H1 (cell line): ENCODE data around the gene SLC26A1.

ENCODE experiments used
- CHD2 ChIP-seq: IDR thresholded peaks from 2 replicates; pipeline ENCODE4 v1.6.1; 2012; ENCODE audit warnings: low read length, improper control_type of control experiment
- CTCF ChIP-seq, 3 experiments: IDR thresholded peaks; 1 replicate in 2 of 3; 2 replicates in 1 of 3; pipeline versions ENCODE4 v1.5.1 to v1.6.1; 2011; ENCODE audit warnings: low read length in 3 of 3, mild to moderate bottlenecking in 3 of 3, inconsistent platforms in 2 of 3, low read depth in 1 of 3, moderate library complexity in 1 of 3; ENCODE audit not compliant: insufficient read depth in 1 of 3; ENCODE audit errors: control extremely low read depth in 1 of 3
- POLR2A ChIP-seq, 2 experiments: IDR thresholded peaks; 1 replicate in 1 of 2; 2 replicates in 1 of 2; pipeline ENCODE4 v1.6.1; 2011; ENCODE audit warnings: low read depth in 2 of 2, low read length in 2 of 2, mild to moderate bottlenecking in 2 of 2; ENCODE audit errors: control extremely low read depth in 1 of 2
- SP1 ChIP-seq: IDR thresholded peaks from 2 replicates; pipeline ENCODE4 v1.6.1; 2011; ENCODE audit warnings: low read depth, low read length

DNA sequence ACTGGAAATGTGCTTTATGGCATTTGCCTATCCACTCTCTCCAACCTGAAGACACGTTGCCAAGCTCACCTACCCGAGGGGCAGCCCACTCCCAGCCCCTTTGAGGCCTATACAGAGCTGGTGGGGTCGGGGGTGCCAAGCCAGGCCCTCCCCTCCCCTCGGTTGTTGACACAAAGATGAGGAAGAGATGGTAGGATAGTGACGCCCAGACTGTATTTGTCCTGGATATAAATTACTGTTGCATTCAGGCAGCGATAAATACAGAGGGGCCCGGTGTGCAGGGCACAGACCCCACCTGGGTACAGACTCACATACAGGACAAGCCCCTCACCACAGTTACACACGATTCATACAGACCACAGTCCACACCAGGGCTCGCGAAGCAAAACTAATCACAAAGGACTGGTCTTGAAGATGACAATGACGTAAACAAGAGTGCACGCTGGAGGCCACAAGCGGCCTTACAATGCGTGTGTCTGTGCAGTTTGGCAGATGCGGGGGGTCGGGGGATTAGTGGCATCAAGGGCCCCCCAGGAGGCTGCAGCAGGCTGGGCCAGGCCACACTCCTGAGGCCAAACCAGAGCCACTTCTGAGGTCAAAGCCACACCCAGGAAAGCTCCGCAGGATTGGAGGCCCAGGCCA lies 34.4 kb downstream of the SLC26A1 start:
- TF ChIP-seq POLR2A (IDR thresholded peaks at IDR 0.05; ENCODE audit: control extremely low read depth in 1 of 2, low read depth in 2 of 2, low read length in 2 of 2): no peak
- TF ChIP-seq CHD2: no peak
- no peak for TF ChIP-seq CTCF (IDR thresholded peaks at IDR 0.05; ENCODE audit: control extremely low read depth in 1 of 3, insufficient read depth in 1 of 3, low read depth in 1 of 3, low read length in 3 of 3)
- no peak for TF ChIP-seq SP1
